Colonic mucosa (tissue), 4 donors: ENCODE data around the gene WSB2. TPM values are rescaled to one million over a fixed set of nuclear protein-coding genes. Genes with fewer than 3 reads are reported as not detected.

Experiments
- DNase-seq: peaks from one replicate; pipeline ENCODE4 v3.0.0-alpha.2; 2020
- H3K27ac ChIP-seq: fragments of 200-600 bp; one replicate; pipeline ENCODE4 v1.8.0; 2021
- H3K27me3 ChIP-seq: fragments of 200-600 bp; one replicate; pipeline ENCODE4 v1.8.0; 2021
- H3K36me3 ChIP-seq: fragments of 200-600 bp; one replicate; pipeline ENCODE4 v1.8.0; 2021
- H3K4me1 ChIP-seq: fragments of 200-600 bp; one replicate; pipeline ENCODE4 v1.8.0; 2021; ENCODE audit warnings: mild to moderate bottlenecking
- H3K4me3 ChIP-seq: fragments of 200-600 bp; one replicate; pipeline ENCODE4 v1.8.0; 2021
- H3K9ac ChIP-seq, 2 donors: one replicate each; pipeline ENCODE4 v1.7.0; 2013; ENCODE audit warnings: control low read depth in 2 of 2, low read depth in 2 of 2, low read length in 2 of 2
- H3K9me3 ChIP-seq: fragments of 200-600 bp; one replicate; pipeline ENCODE4 v1.8.0; 2021
- intact Hi-C: fragments of 100-400 bp; cut with DNase I; formaldehyde crosslinking; loops from one replicate; pipeline ENCODE4 v1.14.1; 2022
- total RNA-seq, 2 donors: library from RNA; stranded (reverse); fragmentation: NEBNext Ultra II Directional in 1 of 2; extraction: Animal tissue kit (Norgen Biotek cat#: 25700) in 1 of 2; gene quantifications; one replicate each; pipeline ENCODE4 v1.2.1, GENCODE V29; 2021
- TF ChIP-seq, protein P1 (sequence below): fragments of 200-600 bp; IDR thresholded peaks from one replicate; pipeline ENCODE4 v1.8.0; 2022; ENCODE audit warnings: antibody characterized with exemption, mild to moderate bottlenecking
- donor health status: healthy.
- donor health status: DM: no; HTN: no; CAD: no.
- donor health status: DM: no; HTN: no; CAD: no.

The WSB2 gene
- total RNA-seq = 100 to 1,000 TPM in 1 of 2 donors, 10 to 100 TPM in 1; 99.1 to 120 TPM

DNA sequence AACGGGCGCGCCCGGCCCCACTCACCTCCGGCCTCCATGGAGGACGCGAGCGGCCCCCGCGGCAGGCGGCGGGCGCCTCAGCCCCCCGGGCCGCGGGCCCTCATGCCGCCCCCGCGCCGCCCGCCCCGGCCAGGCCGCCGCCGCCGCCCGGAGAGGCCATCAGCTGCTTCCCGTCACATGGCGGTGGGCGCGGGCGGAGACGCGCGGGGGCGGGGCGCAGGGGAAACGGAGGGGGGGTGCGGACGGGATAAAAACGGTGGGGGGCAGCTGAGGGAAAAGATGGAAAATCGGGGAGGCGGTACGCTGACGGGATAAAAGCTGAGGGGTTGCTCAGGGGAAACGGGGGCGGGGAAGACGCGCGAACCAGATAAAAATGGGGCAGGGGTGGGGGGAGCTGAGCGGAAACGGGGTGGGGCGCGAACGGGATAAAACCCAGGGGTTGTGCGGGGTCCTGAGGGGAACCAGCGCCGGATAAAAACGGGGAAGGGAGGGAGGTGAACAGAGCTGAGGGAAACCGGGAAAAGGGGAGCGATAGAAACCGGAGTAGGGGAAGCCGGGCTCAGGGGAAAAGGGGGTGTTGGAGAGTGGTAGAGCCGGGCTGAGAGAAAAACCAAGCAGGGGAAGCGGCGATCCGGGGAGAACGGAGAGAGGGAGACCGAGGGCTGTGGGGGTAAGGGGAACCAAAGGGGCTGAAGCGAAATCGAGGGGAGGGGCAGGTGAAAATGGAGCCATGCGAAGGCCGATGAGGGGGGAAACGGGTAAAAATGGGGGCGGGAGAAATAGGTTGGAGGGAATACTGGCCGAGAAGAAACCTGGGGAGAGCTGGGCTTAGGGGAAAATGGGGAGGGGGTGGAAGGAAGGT, at the start of gene WSB2:
TSS of gene WSB2 (minus strand) at position 169 of the 862 bp plus-strand sequence. CDS start at position 38, 131 bp downstream.
- TF ChIP-seq, protein P1, sequence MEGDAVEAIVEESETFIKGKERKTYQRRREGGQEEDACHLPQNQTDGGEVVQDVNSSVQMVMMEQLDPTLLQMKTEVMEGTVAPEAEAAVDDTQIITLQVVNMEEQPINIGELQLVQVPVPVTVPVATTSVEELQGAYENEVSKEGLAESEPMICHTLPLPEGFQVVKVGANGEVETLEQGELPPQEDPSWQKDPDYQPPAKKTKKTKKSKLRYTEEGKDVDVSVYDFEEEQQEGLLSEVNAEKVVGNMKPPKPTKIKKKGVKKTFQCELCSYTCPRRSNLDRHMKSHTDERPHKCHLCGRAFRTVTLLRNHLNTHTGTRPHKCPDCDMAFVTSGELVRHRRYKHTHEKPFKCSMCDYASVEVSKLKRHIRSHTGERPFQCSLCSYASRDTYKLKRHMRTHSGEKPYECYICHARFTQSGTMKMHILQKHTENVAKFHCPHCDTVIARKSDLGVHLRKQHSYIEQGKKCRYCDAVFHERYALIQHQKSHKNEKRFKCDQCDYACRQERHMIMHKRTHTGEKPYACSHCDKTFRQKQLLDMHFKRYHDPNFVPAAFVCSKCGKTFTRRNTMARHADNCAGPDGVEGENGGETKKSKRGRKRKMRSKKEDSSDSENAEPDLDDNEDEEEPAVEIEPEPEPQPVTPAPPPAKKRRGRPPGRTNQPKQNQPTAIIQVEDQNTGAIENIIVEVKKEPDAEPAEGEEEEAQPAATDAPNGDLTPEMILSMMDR = no peak
- no peaks in the 10 kb centered on the region for H3K9me3 ChIP-seq
- intact Hi-C loops = loop anchor here (5.0 kb wide), 1 partner anchor 41 kb away; the partner anchor contains the start of gene VSIG10
- peak within 1 kb of the TSS; percentile 98 for H3K27ac ChIP-seq
- H3K4me1 ChIP-seq = peaks cover 20% of the 10 kb centered on the region
- H3K4me3 ChIP-seq = peak within 1 kb of the TSS; percentile 72
- H3K9ac ChIP-seq = peak within 1 kb of the TSS; percentile 98 to 99
- DNase-seq = peak; percentile 85
- H3K27me3 ChIP-seq = no peaks in the 10 kb centered on the region
- H3K36me3 ChIP-seq = no peaks in the 10 kb centered on the region

DNA sequence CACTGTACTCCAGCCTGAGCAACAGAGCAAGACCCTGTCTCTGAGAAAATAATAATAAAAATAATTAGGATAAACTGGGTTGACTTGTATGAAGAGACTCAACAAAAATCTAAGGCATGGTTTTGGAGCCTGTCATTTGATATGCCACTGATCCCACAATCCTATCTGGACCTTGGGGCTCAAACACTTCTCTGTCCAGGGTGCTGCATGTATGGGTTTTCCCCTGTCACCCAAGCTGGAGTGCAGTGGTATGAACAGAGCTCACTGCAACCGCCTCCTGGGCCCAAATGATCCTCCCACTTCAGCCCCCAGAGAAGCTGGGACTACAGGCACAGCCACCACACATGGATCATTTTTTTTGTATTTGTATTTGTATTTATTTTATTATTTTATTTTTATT, 48.1 kb upstream of the WSB2 start:
- Histone ChIP-seq H3K27ac (no peak overlapping the region), H3K4me3 (no peak overlapping the region), H3K27me3 (no peaks in the 10 kb centered on the region), H3K36me3 (no peaks in the 10 kb centered on the region), H3K9ac (no peak overlapping the region), H3K9me3 (no peaks in the 10 kb centered on the region), H3K4me1 (no peaks in the 10 kb centered on the region)
- DNase-seq = no peak
- intact Hi-C loops = no loop called here
- TF ChIP-seq, protein P1 = no peak

DNA sequence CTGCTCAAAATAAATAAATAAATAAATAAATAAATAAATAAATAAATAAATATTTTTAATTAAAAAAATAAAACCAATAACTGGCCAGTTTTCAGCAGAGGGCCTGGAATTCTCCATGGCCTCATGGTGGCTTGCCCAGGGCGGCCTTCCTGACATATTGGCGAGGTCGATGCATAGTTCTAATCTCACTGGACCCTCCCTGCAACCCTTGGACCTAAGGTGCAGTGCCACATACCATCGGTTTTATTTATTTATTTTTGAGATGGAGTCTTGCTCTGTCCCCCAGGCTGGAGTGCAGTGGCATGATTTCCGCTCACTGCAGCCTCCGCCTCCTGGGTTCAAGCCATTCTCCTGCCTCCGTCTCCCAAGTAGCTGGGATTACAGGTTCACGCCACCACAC, 46.7 kb upstream of the WSB2 start:
- H3K27me3 ChIP-seq = no peaks in the 10 kb centered on the region
- TF ChIP-seq, protein P1 = no peak
- no peaks in the 10 kb centered on the region for H3K36me3 ChIP-seq
- intact Hi-C loops = no loop called here
- no peak overlapping the region for H3K4me3 ChIP-seq
- no peak for DNase-seq
- H3K4me1 ChIP-seq = no peaks in the 10 kb centered on the region
- no peaks in the 10 kb centered on the region for H3K9me3 ChIP-seq
- no peak overlapping the region for H3K27ac ChIP-seq
- no peak overlapping the region for H3K9ac ChIP-seq

DNA sequence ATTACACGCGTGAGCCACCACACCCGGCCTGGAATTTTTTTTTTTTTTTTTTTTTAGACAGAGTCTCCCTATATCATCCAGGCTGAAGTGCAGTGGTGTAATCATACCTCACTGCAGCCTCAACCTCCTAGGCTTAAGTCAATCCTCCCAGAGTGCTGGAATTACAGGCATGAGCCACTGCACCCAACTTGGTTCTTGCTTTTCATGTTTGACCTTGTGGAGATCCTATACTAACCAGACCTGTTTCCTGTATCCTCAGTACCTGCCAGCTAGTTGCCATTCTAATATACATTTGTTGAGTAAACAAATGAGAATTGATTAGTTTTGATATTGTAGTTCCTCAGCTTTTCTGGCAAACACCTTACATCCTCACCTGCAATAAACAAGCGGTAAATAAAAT, 46.0 kb upstream of the WSB2 start:
- Histone ChIP-seq H3K27me3 (no peaks in the 10 kb centered on the region), H3K4me3 (no peak overlapping the region), H3K9me3 (no peaks in the 10 kb centered on the region), H3K4me1 (no peaks in the 10 kb centered on the region), H3K36me3 (no peaks in the 10 kb centered on the region), H3K9ac (no peak overlapping the region), H3K27ac (no peak overlapping the region)
- TF ChIP-seq, protein P1 = no peak
- intact Hi-C loops = no loop called here
- DNase-seq = no peak

DNA sequence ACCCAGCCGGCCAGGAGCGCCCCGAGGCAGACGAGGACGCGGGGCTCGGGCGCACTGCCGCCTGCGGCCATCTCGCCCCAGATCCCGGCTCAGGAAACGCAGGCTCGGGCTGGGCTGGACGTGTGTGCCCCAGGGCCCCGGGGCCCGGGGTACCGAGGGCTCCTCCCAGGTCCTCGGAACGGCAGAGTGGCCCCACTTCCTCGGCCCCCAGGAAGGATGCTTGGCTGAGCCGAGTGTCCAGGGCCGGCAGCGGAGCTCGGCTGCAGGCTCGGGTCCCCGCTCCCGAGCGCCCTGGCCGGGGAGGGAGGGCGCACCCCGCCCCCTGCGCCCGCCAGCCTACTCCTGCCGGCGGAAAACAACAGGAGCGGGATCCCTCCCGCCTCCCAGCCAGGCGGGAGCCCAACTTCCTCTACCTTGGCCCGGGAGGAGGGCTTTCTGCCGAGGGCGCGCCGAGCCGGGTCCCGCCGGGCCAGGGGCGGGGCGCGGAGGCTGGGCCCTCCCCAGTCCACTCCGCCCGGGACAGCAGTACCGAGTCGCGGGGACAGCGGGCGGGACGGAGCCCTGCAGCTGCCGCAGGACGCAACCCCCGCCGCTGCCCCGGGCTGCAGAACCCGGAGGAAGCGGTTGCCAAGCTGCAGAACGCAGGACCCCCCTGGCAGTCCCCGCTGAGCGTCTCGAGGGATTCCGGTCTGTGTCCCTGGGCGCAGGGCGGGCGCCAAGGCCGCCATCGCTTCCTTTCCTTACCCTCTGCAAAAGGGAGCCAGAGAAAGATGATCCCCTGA, 42.8 kb upstream of the WSB2 start, which contains the start of gene VSIG10:
TSS of gene VSIG10 (minus strand) at position 411 of the 782 bp plus-strand sequence. CDS start at position 71, 340 bp downstream.
- intact Hi-C loops = loop anchor here (5.0 kb wide), 1 partner anchor 41 kb away; the partner anchor contains the start of gene WSB2
- Histone ChIP-seq H3K27me3 (no peaks in the 10 kb centered on the region), H3K9ac (peak within 1 kb of the TSS; percentile 81 to 94), H3K9me3 (no peaks in the 10 kb centered on the region), H3K36me3 (no peaks in the 10 kb centered on the region), H3K4me1 (peaks cover 4% of the 10 kb centered on the region), H3K27ac (peak within 1 kb of the TSS; percentile 89), H3K4me3 (peak within 1 kb of the TSS; percentile 95)
- TF ChIP-seq, protein P1 = no peak
- DNase-seq = peak; percentile 88
